Vagina (tissue), 2 donors: ENCODE data around the gene COLQ.

Source experiments
- CTCF ChIP-seq, 3 experiments: fragments of 450-650 bp in 2 of 3; fragments of 200-600 bp in 1 of 3; sonication (generic) in 1 of 3; IDR thresholded peaks; one replicate each; pipeline ENCODE4 v1.5.1; 2017 to 2019; ENCODE audit warnings: antibody characterized with exemption in 3 of 3, mild to moderate bottlenecking in 2 of 3, moderate library complexity in 2 of 3
- POLR2A ChIP-seq, 2 donors: fragments of 450-650 bp; IDR thresholded peaks; one replicate each; pipeline ENCODE4 v1.6.1; 2017; ENCODE audit warnings: antibody characterized with exemption in 2 of 2, mild to moderate bottlenecking in 2 of 2, moderate library complexity in 2 of 2
- POLR2AphosphoS5 ChIP-seq, 2 donors: sonication (generic); formaldehyde crosslinking; IDR thresholded peaks; one replicate each; pipeline ENCODE4 v1.9.0; 2017; ENCODE audit warnings: antibody characterized with exemption in 2 of 2, mild to moderate bottlenecking in 2 of 2, low read depth in 1 of 2; ENCODE audit not compliant: insufficient read depth in 1 of 2

DNA sequence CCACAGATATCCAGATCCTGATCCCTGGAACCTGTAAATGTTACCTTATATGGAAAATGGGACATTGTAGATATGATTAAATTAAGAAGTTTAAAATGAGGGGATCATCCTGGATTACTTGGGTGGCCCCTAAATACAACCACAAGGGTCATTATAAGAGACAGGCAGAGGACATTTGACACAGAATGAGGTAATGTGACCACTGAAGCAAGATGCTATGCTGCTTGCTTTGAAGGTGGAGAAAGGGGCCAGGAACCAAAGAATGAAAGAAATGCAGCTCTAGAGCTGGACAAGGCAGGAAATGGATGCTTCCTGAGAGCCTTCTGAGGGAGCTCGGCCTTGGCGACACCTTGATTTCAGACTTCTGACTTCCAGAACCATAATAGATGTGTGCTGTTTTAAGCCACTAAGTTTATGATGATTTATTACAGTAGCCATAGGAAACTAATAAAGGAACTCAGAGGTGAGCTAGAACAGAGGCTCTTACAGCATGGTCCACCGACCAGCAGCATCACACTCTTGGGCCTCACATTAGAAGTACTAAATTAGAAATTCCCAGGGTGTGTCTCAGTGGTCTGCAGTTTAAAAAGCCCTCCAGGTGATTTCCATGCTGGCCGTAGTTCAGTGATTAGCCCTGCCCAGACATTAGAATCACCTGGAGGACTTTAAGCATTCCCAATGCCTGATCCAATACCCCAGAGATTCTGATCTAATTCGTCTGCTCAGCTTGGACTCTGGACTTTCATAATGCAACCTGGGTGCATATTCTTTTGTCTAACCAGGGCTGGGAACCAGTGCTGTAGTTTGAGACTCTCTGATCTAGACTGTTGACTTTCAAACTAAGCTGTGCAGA lies 7.5 kb downstream of the COLQ start:
- TF ChIP-seq POLR2A (IDR thresholded peaks at IDR 0.05) (no peak), CTCF (IDR thresholded peaks at IDR 0.05) (no peak), POLR2AphosphoS5 (IDR thresholded peaks at IDR 0.05; ENCODE audit: insufficient read depth in 1 of 2, low read depth in 1 of 2) (no peak)
